H1 (cell line): ENCODE results near the gene ARL10. TPM values are rescaled to one million over a fixed set of nuclear protein-coding genes. Genes with fewer than 3 reads are reported as not detected.

Experiments used
- CTCF ChIA-PET: fragments of 300-600 bp; sonication (Branson Sonifier 250); formaldehyde crosslinking; loops from one replicate; lab custom pipeline; 2021; ENCODE audit not compliant: partially characterized antibody; lab: Charles Lee
- POLR2A ChIA-PET: fragments of 300-600 bp; sonication (Branson Sonifier 250); formaldehyde crosslinking; loops from one replicate; lab custom pipeline; 2021; ENCODE audit warnings: inconsistent platforms; ENCODE audit not compliant: partially characterized antibody; lab: Charles Lee
- DNase-seq, 2 experiments: peaks; one replicate each; pipeline versions ENCODE4 v3.0.0 to v3.0.0-alpha.2; 2010 to 2022; ENCODE audit warnings: low spot score in 2 of 2, low read depth in 1 of 2, mixed read lengths in 1 of 2
- FAIRE-seq: peaks from 2 replicates; lab custom pipeline; 2011; peaks lifted over from hg19 to GRCh38; lab: Jason Lieb, UNC
- H2AFZ ChIP-seq: 2 replicates; pipeline ENCODE4 v1.8.1; 2012; ENCODE audit warnings: low read length, inconsistent platforms
- H2AK5ac ChIP-seq: 2 replicates; pipeline ENCODE4 v1.6.1; 2013; ENCODE audit warnings: low read depth, low read length
- H2BK120ac ChIP-seq: replicated peaks from 2 replicates; pipeline ENCODE3; 2013; ENCODE audit warnings: low read depth, low read length, inconsistent platforms
- H2BK12ac ChIP-seq: 2 replicates; pipeline ENCODE4 v1.6.1; 2013; ENCODE audit warnings: low read depth, low read length
- H2BK15ac ChIP-seq: 2 replicates; pipeline ENCODE4 v1.6.1; 2013; ENCODE audit warnings: low read length
- H2BK20ac ChIP-seq: 2 replicates; pipeline ENCODE4 v1.6.1; 2013; ENCODE audit warnings: low read length
- H2BK5ac ChIP-seq: 2 replicates; pipeline ENCODE4 v1.6.1; 2013; ENCODE audit warnings: low read depth, low read length
- H3K14ac ChIP-seq: 2 replicates; pipeline ENCODE4 v1.6.1; 2013; ENCODE audit warnings: inconsistent platforms; ENCODE audit not compliant: insufficient read length
- H3K18ac ChIP-seq: 2 replicates; pipeline ENCODE4 v1.6.1; 2013; ENCODE audit warnings: low read length; ENCODE audit errors: extremely low read depth
- H3K23ac ChIP-seq: 2 replicates; pipeline ENCODE4 v1.6.1; 2013; ENCODE audit warnings: inconsistent platforms; ENCODE audit not compliant: insufficient read length
- H3K23me2 ChIP-seq: 2 replicates; pipeline ENCODE4 v1.6.1; 2013; ENCODE audit warnings: low read depth, low read length
- H3K27ac ChIP-seq: 2 replicates; pipeline ENCODE4 v1.6.1; 2011; ENCODE audit warnings: low read depth, low read length, inconsistent platforms
- H3K27me3 ChIP-seq, 4 experiments: replicated peaks in 1 of 4; 1 replicate in 1 of 4; 2 replicates in 3 of 4; pipeline versions ENCODE4 v1.6.1 to v1.8.1; 2011 to 2013; ENCODE audit warnings: low read length in 3 of 4, mild to moderate bottlenecking in 3 of 4, inconsistent platforms in 2 of 4, mixed read lengths in 2 of 4, moderate library complexity in 1 of 4; ENCODE audit not compliant: control insufficient read depth in 3 of 4, insufficient read depth in 3 of 4; ENCODE audit errors: extremely low read depth in 1 of 4
- H3K36me3 ChIP-seq, 4 experiments: 2 replicates each; pipeline versions ENCODE4 v1.6.1 to v1.8.1; 2011 to 2013; ENCODE audit warnings: mild to moderate bottlenecking in 4 of 4, low read length in 3 of 4, moderate library complexity in 2 of 4, control low read depth in 1 of 4, inconsistent platforms in 1 of 4; ENCODE audit not compliant: insufficient read depth in 4 of 4, control insufficient read depth in 2 of 4
- H3K4ac ChIP-seq: replicated peaks from 2 replicates; pipeline ENCODE3; 2013; ENCODE audit warnings: low read length, low read depth, mixed read lengths, inconsistent platforms; ENCODE audit not compliant: insufficient read length
- H3K4me1 ChIP-seq, 4 experiments: replicated peaks in 1 of 4; 1 replicate in 1 of 4; 2 replicates in 3 of 4; pipeline versions ENCODE4 v1.6.1 to v1.8.1; 2011 to 2013; ENCODE audit warnings: low read length in 3 of 4, inconsistent platforms in 2 of 4, mixed read lengths in 1 of 4; ENCODE audit not compliant: insufficient read depth in 4 of 4, control insufficient read depth in 3 of 4
- H3K4me2 ChIP-seq, 2 experiments: 2 replicates each; pipeline versions ENCODE4 v1.6.1 to v1.8.1; 2011 to 2013; ENCODE audit warnings: low read depth in 2 of 2, low read length in 2 of 2, control low read depth in 1 of 2, inconsistent platforms in 1 of 2, mild to moderate bottlenecking in 1 of 2; ENCODE audit not compliant: insufficient read depth in 1 of 2
- H3K4me3 ChIP-seq, 4 experiments: fragments of 200-600, 300-600 bp in 1 of 4; sonication (generic), shearing (Covaris generic), sonication (Bioruptor Twin) in 1 of 4; 2 replicates each; pipeline versions ENCODE4 v1.5.1 to v1.8.1; 2011 to 2016; ENCODE audit warnings: low read length in 4 of 4, low read depth in 3 of 4, control low read depth in 2 of 4, inconsistent platforms in 2 of 4, mild to moderate bottlenecking in 2 of 4, mixed read lengths in 1 of 4, moderate library complexity in 1 of 4; ENCODE audit not compliant: insufficient read depth in 2 of 4; ENCODE audit errors: extremely low read depth in 1 of 4
- H3K56ac ChIP-seq: replicated peaks from 2 replicates; pipeline ENCODE3; 2013; ENCODE audit warnings: low read depth, mild to moderate bottlenecking, mixed read lengths, low read length, inconsistent platforms; ENCODE audit not compliant: insufficient read length
- H3K79me1 ChIP-seq: 2 replicates; pipeline ENCODE4 v1.6.1; 2013; ENCODE audit warnings: low read depth, low read length, control low read depth
- H3K79me2 ChIP-seq, 2 experiments: 2 replicates each; pipeline versions ENCODE4 v1.6.1 to v1.8.1; 2012 to 2013; ENCODE audit warnings: low read length in 2 of 2, mild to moderate bottlenecking in 2 of 2, inconsistent platforms in 1 of 2; ENCODE audit not compliant: insufficient read depth in 2 of 2, control insufficient read depth in 1 of 2
- H3K9ac ChIP-seq, 4 experiments: replicated peaks in 1 of 4; 1 replicate in 1 of 4; 2 replicates in 3 of 4; pipeline versions ENCODE4 v1.6.1 to v1.8.1; 2011 to 2013; ENCODE audit warnings: low read depth in 3 of 4, low read length in 3 of 4, control low read depth in 2 of 4, mild to moderate bottlenecking in 2 of 4, moderate library complexity in 2 of 4, inconsistent platforms in 1 of 4; ENCODE audit errors: extremely low read depth in 1 of 4
- H3K9me3 ChIP-seq, 2 experiments: 2 replicates each; pipeline versions ENCODE4 v1.6.1 to v1.8.1; 2012 to 2013; ENCODE audit warnings: mild to moderate bottlenecking in 2 of 2, moderate library complexity in 2 of 2, control low read depth in 1 of 2, inconsistent platforms in 1 of 2, low read depth in 1 of 2, low read length in 1 of 2, mixed read lengths in 1 of 2; ENCODE audit not compliant: insufficient read depth in 2 of 2
- H4K20me1 ChIP-seq, 2 experiments: replicated peaks in 1 of 2; 2 replicates each; pipeline versions ENCODE3 to v1.8.1; 2011 to 2013; ENCODE audit warnings: inconsistent platforms in 2 of 2, low read length in 2 of 2, mild to moderate bottlenecking in 1 of 2; ENCODE audit not compliant: insufficient read depth in 2 of 2, control insufficient read depth in 1 of 2
- H4K5ac ChIP-seq: 2 replicates; pipeline ENCODE4 v1.6.1; 2013; ENCODE audit warnings: low read length, low read depth, mixed read lengths, inconsistent platforms; ENCODE audit not compliant: insufficient read length
- H4K8ac ChIP-seq: 2 replicates; pipeline ENCODE4 v1.8.0; 2013; ENCODE audit warnings: mild to moderate bottlenecking, moderate library complexity, low read length, inconsistent platforms; ENCODE audit not compliant: insufficient read depth; ENCODE audit errors: extremely low read depth
- H4K91ac ChIP-seq: replicated peaks from 2 replicates; pipeline ENCODE3; 2013; ENCODE audit warnings: low read length, mixed read lengths, inconsistent platforms; ENCODE audit not compliant: insufficient read length
- ASH2L ChIP-seq: fragments of 200-600, 300-600 bp; sonication (generic); IDR thresholded peaks from one replicate; pipeline ENCODE4 v1.7.1; 2017; ENCODE audit warnings: low read length
- BCL11A ChIP-seq, 2 experiments: IDR thresholded peaks; one replicate each; pipeline ENCODE4 v1.6.1; 2011; ENCODE audit warnings: low read depth in 2 of 2, low read length in 2 of 2, mild to moderate bottlenecking in 2 of 2
- CBX5 ChIP-seq: fragments of 300-800, 300-1000 bp; sonication (generic); IDR thresholded peaks from 2 replicates; pipeline ENCODE4 v1.7.1; 2016; ENCODE audit warnings: antibody characterized with exemption, low read length, low read depth
- FOSL1 ChIP-seq: IDR thresholded peaks from 2 replicates; pipeline ENCODE4 v1.6.1; 2011; ENCODE audit warnings: mild to moderate bottlenecking, low read depth, low read length, moderate library complexity; ENCODE audit not compliant: insufficient read depth
- GABPA ChIP-seq: IDR thresholded peaks from 2 replicates; pipeline ENCODE4 v1.6.1; 2011; ENCODE audit warnings: mild to moderate bottlenecking, low read length, moderate library complexity, borderline replicate concordance; ENCODE audit not compliant: insufficient read depth
- GTF2F1 ChIP-seq: IDR thresholded peaks from 2 replicates; pipeline ENCODE4 v1.6.1; 2012; ENCODE audit warnings: low read depth, low read length, improper control_type of control experiment, borderline replicate concordance
- SIN3A ChIP-seq, 2 experiments: IDR thresholded peaks in 1 of 2; conservative IDR thresholded peaks in 1 of 2; 2 replicates each; pipeline ENCODE4 v1.6.1; 2011 to 2012; ENCODE audit warnings: low read length in 2 of 2, improper control_type of control experiment in 1 of 2, low read depth in 1 of 2, mild to moderate bottlenecking in 1 of 2
- SIX5 ChIP-seq: IDR thresholded peaks from 2 replicates; pipeline ENCODE4 v1.6.1; 2011; ENCODE audit warnings: mild to moderate bottlenecking, low read depth, low read length
- SUZ12 ChIP-seq: fragments of 200-600 bp; sonication (generic); IDR thresholded peaks from 2 replicates; pipeline ENCODE4 v1.6.1; 2012; ENCODE audit warnings: mild to moderate bottlenecking, inconsistent platforms, low read length, moderate library complexity, mixed read lengths
- TAF7 ChIP-seq: optimal IDR thresholded peaks from 2 replicates; pipeline ENCODE3; 2011; ENCODE audit warnings: low read depth, mild to moderate bottlenecking, inconsistent platforms, low read length, moderate library complexity, borderline replicate concordance
- WGBS, 2 experiments: shearing (Covaris generic) in 1 of 2; methylation state at CpG; one replicate each; pipeline versions ENCODE4 v1.1.6 to v1.1.7; 2013 to 2015; ENCODE audit warnings: low lambda C conversion rate in 2 of 2, mixed read lengths in 2 of 2, inconsistent platforms in 1 of 2, low coverage in 1 of 2, missing lambda C conversion rate in 1 of 2; ENCODE audit not compliant: insufficient replicate concordance in 2 of 2, insufficient coverage in 1 of 2, insufficient read length in 1 of 2; ENCODE audit errors: extremely low coverage in 1 of 2, missing lambda C conversion rate in 1 of 2; 5-methylcytosine and 5-hydroxymethylcytosine counted together
- polyA plus RNA-seq, 7 experiments: library from polyadenylated mRNA; depleted of rRNA in 3 of 7; stranded (reverse) in 5 of 7; unstranded in 2 of 7; fragments of >200 nt in 5 of 7; fragments of 200-250 nt in 2 of 7; gene quantifications; 1 replicate in 5 of 7; 2 replicates in 1 of 7; 4 replicates in 1 of 7; pipeline versions ENCODE4 v1.2.1 to v1.2.3, GENCODE V29; 2011 to 2013; ENCODE audit warnings: missing spikeins in 2 of 7, mixed read lengths in 2 of 7
- total RNA-seq: library from RNA; stranded (reverse); fragmentation: NEBNext Ultra II Directional; extraction: Animal tissue kit (Norgen Biotek cat#: 25700); gene quantifications from 2 replicates; pipeline ENCODE4 v1.2.1, GENCODE V29; 2021
- TF ChIP-seq, protein P1 (sequence below), 3 experiments: IDR thresholded peaks; 1 replicate in 2 of 3; 2 replicates in 1 of 3; pipeline versions ENCODE4 v1.5.1 to v1.6.1; 2011; ENCODE audit warnings: low read length in 3 of 3, mild to moderate bottlenecking in 3 of 3, inconsistent platforms in 2 of 3, low read depth in 1 of 3, moderate library complexity in 1 of 3; ENCODE audit not compliant: insufficient read depth in 1 of 3; ENCODE audit errors: control extremely low read depth in 1 of 3

The ARL10 gene
- total and polyA plus RNA-seq, 2 of the 8 experiments (the other 6 are each of a cell fraction or from before 2014, with no cell fraction given): 3.1 to 7.4 TPM

- H2AFZ ChIP-seq: no peak overlapping the region
- WGBS, 2 experiments: 94% methylated on average over 9 of the region's 9 CpGs; no CpG with 5 or more reads in 1 of the 2 experiments
- no peak for FAIRE-seq
- TF ChIP-seq FOSL1: no peak
- TF ChIP-seq ASH2L: no peak
- no peak for TF ChIP-seq SUZ12
- no peak for TF ChIP-seq CBX5
- TF ChIP-seq, protein P1, sequence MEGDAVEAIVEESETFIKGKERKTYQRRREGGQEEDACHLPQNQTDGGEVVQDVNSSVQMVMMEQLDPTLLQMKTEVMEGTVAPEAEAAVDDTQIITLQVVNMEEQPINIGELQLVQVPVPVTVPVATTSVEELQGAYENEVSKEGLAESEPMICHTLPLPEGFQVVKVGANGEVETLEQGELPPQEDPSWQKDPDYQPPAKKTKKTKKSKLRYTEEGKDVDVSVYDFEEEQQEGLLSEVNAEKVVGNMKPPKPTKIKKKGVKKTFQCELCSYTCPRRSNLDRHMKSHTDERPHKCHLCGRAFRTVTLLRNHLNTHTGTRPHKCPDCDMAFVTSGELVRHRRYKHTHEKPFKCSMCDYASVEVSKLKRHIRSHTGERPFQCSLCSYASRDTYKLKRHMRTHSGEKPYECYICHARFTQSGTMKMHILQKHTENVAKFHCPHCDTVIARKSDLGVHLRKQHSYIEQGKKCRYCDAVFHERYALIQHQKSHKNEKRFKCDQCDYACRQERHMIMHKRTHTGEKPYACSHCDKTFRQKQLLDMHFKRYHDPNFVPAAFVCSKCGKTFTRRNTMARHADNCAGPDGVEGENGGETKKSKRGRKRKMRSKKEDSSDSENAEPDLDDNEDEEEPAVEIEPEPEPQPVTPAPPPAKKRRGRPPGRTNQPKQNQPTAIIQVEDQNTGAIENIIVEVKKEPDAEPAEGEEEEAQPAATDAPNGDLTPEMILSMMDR (IDR thresholded peaks at IDR 0.05; ENCODE audit: control extremely low read depth in 1 of 3, insufficient read depth in 1 of 3, low read depth in 1 of 3, low read length in 3 of 3): no peak
- no peak for TF ChIP-seq TAF7
- TF ChIP-seq SIN3A (conservative IDR thresholded peaks at IDR 0.05 in 1 of 2, IDR thresholded peaks at IDR 0.05 in 1 of 2; ENCODE audit: low read depth in 1 of 2, low read length in 2 of 2): no peak
- TF ChIP-seq GTF2F1: no peak
- TF ChIP-seq BCL11A (IDR thresholded peaks at IDR 0.05; ENCODE audit: low read depth in 2 of 2, low read length in 2 of 2): no peak
- no peak for TF ChIP-seq GABPA
- no peak for TF ChIP-seq SIX5
These were observed 53.0 kb downstream of the ARL10 start for GRCh38 chr5:176418251-176418650.

More at GRCh38 chr5:176418251-176418650, 53.0 kb downstream of the ARL10 start:
- no peak for DNase-seq
- Histone ChIP-seq H3K14ac (no peak overlapping the region), H3K9ac (no peak overlapping the region), H4K20me1 (peaks cover 0 to 2% of the 10 kb centered on the region in 2 experiments), H2BK120ac (no peak overlapping the region), H2BK20ac (no peak overlapping the region), H3K4ac (no peak overlapping the region), H3K79me1 (no peaks in the 10 kb centered on the region), H3K56ac (no peak overlapping the region), H2BK5ac (no peak overlapping the region), H3K4me2 (no peak overlapping the region), H3K23ac (no peak overlapping the region), H4K8ac (no peak overlapping the region), H3K23me2 (no peaks in the 10 kb centered on the region; the same call in 1 of the 2 replicates), H4K91ac (no peak overlapping the region), H3K27me3 (peaks cover 0 to 11% (median 9%) of the 10 kb centered on the region in 4 experiments; a peak in 6 of 7 replicates), H3K18ac (no peak overlapping the region), H3K27ac (no peak overlapping the region), H3K79me2 (no peaks in the 10 kb centered on the region), H2BK12ac (no peak overlapping the region), H2BK15ac (no peak overlapping the region), H3K36me3 (no peaks in the 10 kb centered on the region), H2AK5ac (no peak overlapping the region), H3K4me3 (no peak overlapping the region), H4K5ac (no peak overlapping the region), H3K4me1 (peaks cover 0 to 3% (median 0%) of the 10 kb centered on the region in 4 experiments; a peak in 4 of 7 replicates), H3K9me3 (peaks cover 12% of the 10 kb centered on the region in 2 experiments; a peak in 1 of 4 replicates)
- ChIA-PET POLR2A (interaction anchor here (0.8 kb wide), 1 partner anchor 30 kb away, joined by 3 read pairs; no protein-coding TSS in a partner anchor), CTCF (interaction anchor here (0.7 to 3.3 kb wide), 5 partner anchors 12 to 169 kb away, joined by 3 to 22 read pairs (median 4); partner anchors contain the start of gene FAF2)
